ENCODE data around the gene USH1G.

DNA sequence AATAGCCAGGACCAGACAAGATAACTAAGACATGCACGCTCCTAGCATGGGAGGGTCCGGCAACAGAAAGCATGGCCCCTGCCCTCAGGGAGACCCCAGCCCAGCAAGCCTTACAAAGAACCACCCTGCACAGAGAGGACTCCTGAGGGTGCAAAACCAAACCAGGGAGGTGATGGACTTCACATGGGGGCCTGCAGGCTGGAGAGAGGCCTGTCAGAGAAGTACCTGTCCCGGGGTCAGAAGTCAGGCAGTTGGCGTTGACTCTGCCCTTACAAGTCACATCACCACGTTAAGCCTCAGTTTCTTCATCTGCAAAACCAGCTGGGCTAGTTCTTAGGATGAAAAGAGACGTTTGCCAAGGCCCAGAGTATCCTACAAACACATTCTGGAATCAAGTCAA lies 5.7 kb upstream of the USH1G start:
- TF ChIP-seq, protein P1, sequence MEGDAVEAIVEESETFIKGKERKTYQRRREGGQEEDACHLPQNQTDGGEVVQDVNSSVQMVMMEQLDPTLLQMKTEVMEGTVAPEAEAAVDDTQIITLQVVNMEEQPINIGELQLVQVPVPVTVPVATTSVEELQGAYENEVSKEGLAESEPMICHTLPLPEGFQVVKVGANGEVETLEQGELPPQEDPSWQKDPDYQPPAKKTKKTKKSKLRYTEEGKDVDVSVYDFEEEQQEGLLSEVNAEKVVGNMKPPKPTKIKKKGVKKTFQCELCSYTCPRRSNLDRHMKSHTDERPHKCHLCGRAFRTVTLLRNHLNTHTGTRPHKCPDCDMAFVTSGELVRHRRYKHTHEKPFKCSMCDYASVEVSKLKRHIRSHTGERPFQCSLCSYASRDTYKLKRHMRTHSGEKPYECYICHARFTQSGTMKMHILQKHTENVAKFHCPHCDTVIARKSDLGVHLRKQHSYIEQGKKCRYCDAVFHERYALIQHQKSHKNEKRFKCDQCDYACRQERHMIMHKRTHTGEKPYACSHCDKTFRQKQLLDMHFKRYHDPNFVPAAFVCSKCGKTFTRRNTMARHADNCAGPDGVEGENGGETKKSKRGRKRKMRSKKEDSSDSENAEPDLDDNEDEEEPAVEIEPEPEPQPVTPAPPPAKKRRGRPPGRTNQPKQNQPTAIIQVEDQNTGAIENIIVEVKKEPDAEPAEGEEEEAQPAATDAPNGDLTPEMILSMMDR (IDR thresholded peaks at IDR 0.05; ENCODE audit: poor library complexity): no peak
- no peak for TF ChIP-seq EZH2 (IDR thresholded peaks at IDR 0.05; ENCODE audit: borderline replicate concordance)

Measured in hepatocyte (in vitro differentiated cells).